ENCODE measurements around the gene SLC49A3.

GRCh38 chr4:683247-683897, 5.6 kb downstream of the SLC49A3 start:
- TF ChIP-seq CTCF (conservative IDR thresholded peaks at IDR 0.05; ENCODE audit: low read depth in 2 of 2) (no peak), EZH2phosphoT487 (IDR thresholded peaks at IDR 0.05; ENCODE audit: unreplicated experiment) (no peak), POLR2AphosphoS5 (IDR thresholded peaks at IDR 0.05; ENCODE audit: low read depth) (no peak), JUNB (IDR thresholded peaks at IDR 0.05; ENCODE audit: unreplicated experiment) (no peak), NANOG (IDR thresholded peaks at IDR 0.05; ENCODE audit: borderline replicate concordance) (no peak), ZNF331 (CRISPR knock-in tag; IDR thresholded peaks at IDR 0.05; ENCODE audit: low read depth) (no peak), EZH2 (IDR thresholded peaks at IDR 0.05; ENCODE audit: low read depth, unreplicated experiment) (no peak), REST (IDR thresholded peaks at IDR 0.05; ENCODE audit: unreplicated experiment) (no peak), CREB1 (CRISPR knock-in tag; IDR thresholded peaks at IDR 0.05; ENCODE audit: low read depth) (no peak), STAT1 (IDR thresholded peaks at IDR 0.05; ENCODE audit: unreplicated experiment) (no peak)
